ENCODE data around the gene MRPS7. TPM values are rescaled to one million over a fixed set of nuclear protein-coding genes. Genes with fewer than 3 reads are reported as not detected.
A peak's percentile ranks its signal among the peaks of the same experiment; 100 is the strongest.
"Not testable (repeated sequence)": the region's sequence is repeated elsewhere in the genome, so short reads cannot be mapped to it uniquely, and the experiment has no call there.

The MRPS7 gene
- total and polyA plus RNA-seq, 8 donors = 11.3 to 34.0 (median 20.0) TPM

GRCh38 chr17:75277664-75278071, 16.0 kb downstream of the MRPS7 start:
- Histone ChIP-seq H3K4me1 (peaks cover 0 to under 1% (median 0%) of the 10 kb centered on the region in 3 donors), H3K4me3 (no peak overlapping the region), H3K27ac (no peak overlapping the region), H3K9me3 (no peaks in the 10 kb centered on the region), H3K36me3 (peaks cover 0 to 4% (median 0%) of the 10 kb centered on the region in 3 donors), H3K27me3 (no peaks in the 10 kb centered on the region)
- ATAC-seq (no peak), FAIRE-seq (no peak), DNase-seq (no peak)
- WGBS, 2 donors = 88 to 92% methylated on average over 6 of the region's 6 CpGs
- TF ChIP-seq CTCF (IDR thresholded peaks at IDR 0.05) = no peak
- intact Hi-C loops (cut with DNase I) = no loop called here

GRCh38 chr17:75280189-75280588, 18.5 kb downstream of the MRPS7 start:
- H3K9me3 ChIP-seq; H3K4me1 ChIP-seq; H3K36me3 ChIP-seq; intact Hi-C loops (cut with DNase I); H3K27ac ChIP-seq; FAIRE-seq; DNase-seq; H3K27me3 ChIP-seq; ATAC-seq; H3K4me3 ChIP-seq: not testable (repeated sequence)
- 93 to 100% methylated on average over 4 of the region's 4 CpGs for WGBS, 2 donors

GRCh38 chr17:75285123-75285522, 23.4 kb downstream of the MRPS7 start:
- peaks cover 0 to 5% (median 0%) of the 10 kb centered on the region in 3 donors for H3K4me1 ChIP-seq

GRCh38 chr17:75287221-75287620, 25.5 kb downstream of the MRPS7 start:
- no peak overlapping the region for H3K27ac ChIP-seq
- no peak for DNase-seq
- FAIRE-seq = no peak
- no peaks in the 10 kb centered on the region for H3K9me3 ChIP-seq
- no peak for TF ChIP-seq CTCF (IDR thresholded peaks at IDR 0.05)
- WGBS, 2 donors = 39% methylated on average over 9 of the region's 9 CpGs
- intact Hi-C loops (cut with DNase I) = no loop called here
- ATAC-seq = no peak
- peaks cover 0 to under 1% (median 0%) of the 10 kb centered on the region in 3 donors for H3K36me3 ChIP-seq
- H3K4me3 ChIP-seq = no peak overlapping the region
- no peaks in the 10 kb centered on the region for H3K27me3 ChIP-seq
- H3K4me1 ChIP-seq = peaks cover 0 to 5% (median 0%) of the 10 kb centered on the region in 3 donors

More at GRCh38 chr17:75285123-75285522, 23.4 kb downstream of the MRPS7 start:
- Histone ChIP-seq H3K9me3 (no peaks in the 10 kb centered on the region), H3K4me3 (no peak overlapping the region), H3K27ac (no peak overlapping the region), H3K36me3 (peaks cover 0 to 4% (median 0%) of the 10 kb centered on the region in 3 donors), H3K27me3 (no peaks in the 10 kb centered on the region)
- TF ChIP-seq CTCF (IDR thresholded peaks at IDR 0.05) = no peak
- 79 to 82% methylated on average over 6 of the region's 6 CpGs for WGBS, 2 donors
- ATAC-seq (no peak), DNase-seq (peak in 1 of 6 donors; percentile 7), FAIRE-seq (no peak)
- intact Hi-C loops (cut with DNase I) = no loop called here

- Histone ChIP-seq H3K4me3 (peak overlapping the region; percentile 68 to 87 (median 76)), H3K36me3 (no peaks in the 10 kb centered on the region), H3K27me3 (no peaks in the 10 kb centered on the region), H3K4me1 (peaks cover 0 to 5% (median 0%) of the 10 kb centered on the region in 3 donors), H3K27ac (peak overlapping the region in 1 of 4 donors; percentile 91), H3K9me3 (no peaks in the 10 kb centered on the region)
- intact Hi-C loops (cut with DNase I) = no loop called here
- FAIRE-seq (no peak), DNase-seq (no peak), ATAC-seq (no peak)
- TF ChIP-seq CTCF (IDR thresholded peaks at IDR 0.05) = no peak
- WGBS, 2 donors = 7 to 13% methylated on average over 2 of the region's 2 CpGs
Observed at GRCh38 chr17:75288359-75288758, 26.7 kb downstream of the MRPS7 start.
